ENCODE results near the gene BPI. TPM values are rescaled to one million over a fixed set of nuclear protein-coding genes. Genes with fewer than 3 reads are reported as not detected.

BPI gene
- total RNA-seq, 1 experiment from 2014 or later = not detected

GRCh38 chr20:38284893-38285444 is 19.0 kb upstream of the BPI start:
- peaks cover 14 to 19% of the 10 kb centered on the region in 2 experiments for H3K4me1 Mint-ChIP-seq
- no peak overlapping the region for H4K91ac ChIP-seq (ENCODE audit: insufficient read length, low read depth, low read length)
- H3K4ac ChIP-seq (ENCODE audit: low read depth, low read length) = no peak overlapping the region
- H3K27me3 Mint-ChIP-seq (ENCODE audit: low read depth) = no peaks in the 10 kb centered on the region
- H3K79me2 ChIP-seq (ENCODE audit: insufficient read depth, low read length) = no peaks in the 10 kb centered on the region
- H2BK15ac ChIP-seq (ENCODE audit: low read depth, low read length) = no peak overlapping the region
- no peak overlapping the region for H2BK120ac ChIP-seq (ENCODE audit: low read depth, low read length, poor library complexity, severe bottlenecking)
- no peak overlapping the region for H4K8ac ChIP-seq (replicated peaks; ENCODE audit: insufficient read length, low read depth, low read length)
- no peak for DNase-seq
- H3K27me3 ChIP-seq (ENCODE audit: insufficient read depth, low read length) = no peaks in the 10 kb centered on the region
- no peak overlapping the region for H3K23ac ChIP-seq (ENCODE audit: insufficient read length, low read depth, low read length)
- H2AK5ac ChIP-seq (ENCODE audit: insufficient read length, low read length) = no peak overlapping the region
- H3K9me3 Mint-ChIP-seq = peaks cover 13 to 21% of the 10 kb centered on the region in 2 experiments
- H3K4me1 ChIP-seq (ENCODE audit: insufficient read depth, low read length) = no peaks in the 10 kb centered on the region; the same call in 1 of the 2 replicates
- H3K4me2 ChIP-seq (ENCODE audit: insufficient read depth, insufficient read length, low read length) = no peak overlapping the region
- H4K20me1 ChIP-seq (ENCODE audit: control insufficient read depth, insufficient read depth, insufficient read length) = no peaks in the 10 kb centered on the region
- H3K36me3 Mint-ChIP-seq (ENCODE audit: insufficient read depth in 1 of 3, low read depth in 3 of 3) = peaks cover 0 to 11% (median 3%) of the 10 kb centered on the region in 3 experiments; a peak in 3 of 7 replicates
- H3K56ac ChIP-seq (ENCODE audit: insufficient read length, low read depth, low read length) = no peak overlapping the region
- no peak overlapping the region for H2BK12ac ChIP-seq (ENCODE audit: insufficient read length, low read depth, low read length)
- H3K9me3 ChIP-seq (ENCODE audit: control insufficient read depth, low read depth, low read length) = no peaks in the 10 kb centered on the region
- H3K4me3 Mint-ChIP-seq = no peak overlapping the region
- no peak overlapping the region for H3K18ac ChIP-seq (ENCODE audit: insufficient read length, low read depth, low read length)
- H3K14ac ChIP-seq (ENCODE audit: insufficient read depth, low read length) = no peak overlapping the region; the same call in 1 of the 2 replicates
- H3K27ac Mint-ChIP-seq = no peak overlapping the region
- WGBS (ENCODE audit: extremely low coverage, insufficient read length, low lambda C conversion rate) = no CpG with 5 or more reads among the region's 5 CpGs
- no peak overlapping the region for H2BK5ac ChIP-seq (ENCODE audit: insufficient read length, low read length)
- no peak overlapping the region for H4K5ac ChIP-seq (ENCODE audit: insufficient read length, low read depth, low read length)
- no peak overlapping the region for H3T11ph ChIP-seq (ENCODE audit: low read length)
- no peak overlapping the region for H2BK20ac ChIP-seq (ENCODE audit: low read depth, low read length, poor library complexity, severe bottlenecking)
- no peak overlapping the region for H2AFZ ChIP-seq (ENCODE audit: low read length)
- no peaks in the 10 kb centered on the region for H3K23me2 ChIP-seq (ENCODE audit: insufficient read length, low read depth, low read length, poor library complexity, severe bottlenecking)
- no peak overlapping the region for H3K9ac ChIP-seq (ENCODE audit: extremely low read depth, insufficient read length, low read length)
- H3K79me1 ChIP-seq (ENCODE audit: insufficient read depth, low read depth, low read length, poor library complexity, severe bottlenecking) = no peaks in the 10 kb centered on the region
- H3K27ac ChIP-seq (ENCODE audit: insufficient read length, low read depth, low read length) = no peak overlapping the region
- TF ChIP-seq CTCF (conservative IDR thresholded peaks at IDR 0.05) = no peak
